Forelimb muscle (tissue), 1 donor: Measurements from ENCODE around the gene PRR30. TPM values are rescaled to one million over a fixed set of nuclear protein-coding genes. Genes with fewer than 3 reads are reported as not detected.
"Not testable (repeated sequence)": the region's sequence is repeated elsewhere in the genome, so short reads cannot be mapped to it uniquely, and the experiment has no call there.

Experiments used
- DNase-seq: peaks from one replicate; pipeline ENCODE4 v3.0.0-alpha.2; 2013; ENCODE audit warnings: low read depth
- polyA plus RNA-seq: library from polyadenylated mRNA; unstranded; fragments of 120-200 nt; gene quantifications from one replicate; pipeline ENCODE4 v1.2.1, GENCODE V29; 2013; ENCODE audit not compliant: insufficient read length

PRR30 gene
- polyA plus RNA-seq = not detected

DNA sequence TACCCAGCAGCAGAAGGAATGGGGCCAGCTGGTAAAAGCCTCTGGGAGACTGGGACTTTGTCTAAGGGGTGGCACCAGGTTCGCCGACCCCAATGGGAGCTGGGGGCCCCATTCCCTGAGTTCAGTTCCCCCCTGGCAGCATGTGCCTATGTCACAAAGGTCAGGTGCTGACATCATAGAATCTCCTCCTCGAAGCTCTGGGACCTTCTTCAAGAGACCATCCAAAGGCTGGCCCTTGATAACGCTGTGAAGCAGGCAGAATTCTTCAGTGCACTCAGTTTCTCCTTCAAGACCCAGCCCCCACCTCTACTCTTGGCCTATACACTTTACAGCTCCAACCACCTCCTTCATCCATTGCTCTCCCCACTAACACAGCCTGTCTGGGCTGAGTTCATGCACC is at the start of gene PRR30:
Gene PRR30 (minus strand): TSS at position 101 of the 400 bp plus-strand sequence. CDS start 1,081 bp downstream, outside the sequence.
- DNase-seq = no peak

DNA sequence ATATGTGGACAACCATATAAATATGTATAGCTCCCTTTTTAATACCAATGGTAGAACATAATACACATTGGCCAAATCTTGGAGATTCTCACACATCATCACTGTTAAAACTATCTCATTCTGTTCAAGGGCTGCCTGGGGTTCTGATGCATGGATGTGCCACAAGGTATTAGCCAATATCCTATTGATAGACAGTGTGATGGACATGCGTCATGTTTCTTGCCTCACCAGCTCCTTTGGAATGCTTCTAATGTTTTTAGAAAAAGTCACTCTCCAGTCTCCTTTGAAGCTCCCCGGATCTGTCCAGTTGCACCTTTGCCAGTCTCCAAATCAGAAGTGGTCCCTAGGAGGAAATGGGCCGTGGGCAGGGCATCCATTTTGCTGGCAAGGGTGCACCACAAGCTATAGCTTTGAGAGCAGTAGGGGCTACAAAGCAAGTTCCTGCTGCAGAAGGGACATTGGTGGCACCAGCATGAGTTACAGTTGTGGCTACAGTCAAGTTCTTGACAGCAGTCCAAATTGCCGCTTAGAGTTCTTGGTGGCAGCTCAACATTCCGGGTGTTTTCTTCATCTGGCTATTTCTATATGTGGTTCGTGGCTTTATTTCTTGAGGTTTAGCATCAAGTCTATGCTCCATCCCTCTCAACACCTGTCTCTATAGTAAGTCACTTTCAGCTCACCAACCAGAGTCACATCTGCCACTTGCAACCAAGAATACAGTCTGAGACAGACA is 47.6 kb upstream of the PRR30 start:
- no peak for DNase-seq

DNA sequence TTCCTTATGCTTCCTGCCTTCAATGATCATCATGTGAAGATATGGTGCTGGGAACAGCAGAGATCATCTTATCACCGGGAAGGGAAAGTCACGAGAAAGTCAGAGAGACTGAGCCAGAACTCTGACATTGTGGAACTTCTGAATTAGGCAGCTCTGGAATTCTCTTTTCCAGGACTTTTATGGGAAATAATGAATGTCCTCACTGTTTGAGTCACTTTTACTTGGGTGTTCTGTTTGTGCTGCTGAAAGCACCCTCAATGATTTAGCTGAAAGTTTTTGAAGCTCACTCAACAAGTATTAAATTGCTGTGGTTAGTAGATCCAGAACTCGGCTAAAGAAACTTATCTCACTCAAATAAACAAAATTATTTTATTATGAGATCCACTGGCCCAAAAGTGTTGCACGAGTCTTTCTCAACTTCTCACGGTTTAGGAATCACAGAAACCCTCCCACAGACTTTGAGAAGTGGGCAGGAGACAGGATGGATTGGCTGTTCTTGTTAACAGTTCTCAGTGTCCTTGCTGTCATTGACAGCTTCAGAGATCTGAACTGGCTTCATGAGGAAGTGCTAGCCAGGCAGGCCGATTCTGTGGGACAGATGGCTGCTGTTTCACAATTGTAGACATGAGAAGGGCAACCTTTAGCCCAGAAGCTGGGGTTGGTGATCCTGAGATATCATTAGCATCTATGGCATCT is 46.3 kb upstream of the PRR30 start:
- DNase-seq = no peak

DNA sequence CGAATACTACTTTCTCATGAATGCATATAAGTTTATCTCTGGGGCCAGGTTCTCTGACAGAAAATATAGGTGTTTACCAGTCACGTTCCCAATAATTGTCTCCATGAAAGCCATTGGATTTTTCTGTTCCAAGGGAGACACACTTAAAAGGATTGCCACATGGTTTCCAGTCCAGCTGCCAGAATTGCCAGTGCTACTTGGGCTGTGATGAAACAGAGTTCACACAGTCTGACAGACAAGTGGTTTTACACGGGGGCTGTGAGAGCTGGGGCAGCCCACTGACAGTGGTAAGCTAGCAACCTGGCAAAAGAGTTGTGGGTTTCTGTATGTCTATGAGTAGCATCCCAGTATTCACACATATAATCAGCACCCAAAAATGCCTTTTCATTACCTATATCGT is 44.9 kb upstream of the PRR30 start:
- no peak for DNase-seq

DNA sequence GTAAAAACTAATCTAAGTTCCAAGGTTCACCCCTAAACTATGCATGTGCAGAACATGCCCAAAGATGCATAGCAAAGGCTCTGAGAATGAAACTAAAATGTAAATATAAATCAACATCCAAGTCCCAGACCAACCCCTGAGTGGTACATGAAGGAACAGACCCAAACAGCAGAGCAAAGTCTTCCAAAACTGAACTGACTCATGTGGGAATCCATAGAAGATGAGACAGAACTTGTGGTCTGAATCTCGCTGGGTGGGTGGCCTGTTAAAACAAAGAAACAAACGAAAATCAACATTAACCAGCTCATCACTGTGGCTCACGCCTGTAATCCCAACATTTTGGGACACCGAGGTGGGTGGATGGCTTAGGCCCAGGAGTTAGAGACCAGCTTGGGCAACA is 43.1 kb upstream of the PRR30 start:
- DNase-seq = no peak

DNA sequence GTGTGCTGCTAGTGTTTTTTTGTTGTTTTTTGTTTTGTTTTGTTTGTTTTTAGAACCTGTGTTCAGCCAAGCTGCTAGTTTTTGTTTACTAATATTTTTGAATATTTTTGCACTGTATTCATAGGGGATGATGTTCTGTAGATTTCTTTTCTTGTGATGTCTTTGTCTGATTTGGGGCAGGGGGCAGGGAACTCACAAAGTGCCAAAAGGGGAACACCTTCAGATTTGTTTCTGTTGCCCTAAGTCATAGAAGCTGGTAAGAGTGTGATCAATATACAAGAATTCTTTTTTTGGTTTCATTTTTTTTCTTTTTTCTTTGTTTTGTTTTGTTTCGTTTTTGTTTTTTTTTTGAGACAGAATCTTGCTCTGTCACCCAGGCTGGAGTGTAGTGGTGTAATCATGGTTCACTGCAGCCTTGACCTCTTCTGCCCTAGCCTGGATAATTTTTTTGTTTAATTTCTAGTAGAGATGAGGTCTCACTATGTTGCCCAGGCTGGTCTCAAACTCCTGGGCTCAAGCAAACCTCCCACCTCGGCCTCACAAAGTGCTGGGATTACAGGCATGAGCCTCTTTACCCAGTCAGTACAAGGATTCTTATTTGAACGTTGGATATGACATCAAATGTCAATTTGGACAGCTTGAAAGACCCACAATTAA is 40.3 kb upstream of the PRR30 start:
- no peak for DNase-seq

DNA sequence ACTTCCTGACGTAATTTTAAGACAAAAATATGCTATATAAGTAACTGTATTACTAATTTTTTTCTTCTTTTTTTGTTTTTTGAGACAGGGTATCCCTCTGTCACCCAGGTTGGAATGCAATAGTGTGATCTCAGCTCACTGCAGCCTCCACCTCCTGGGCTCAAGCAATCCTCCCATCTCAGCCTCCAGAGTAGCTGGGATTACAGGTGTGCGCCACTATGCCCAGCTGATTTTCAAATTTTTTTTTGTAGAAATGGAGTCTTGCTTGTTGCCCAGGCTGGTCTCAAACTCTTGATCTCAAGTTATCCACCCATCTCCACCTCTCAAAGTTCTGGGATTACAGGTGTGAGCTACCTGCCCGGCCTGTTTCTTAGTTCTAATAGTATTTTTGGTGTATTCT is 39.3 kb upstream of the PRR30 start:
- DNase-seq = no peak

DNA sequence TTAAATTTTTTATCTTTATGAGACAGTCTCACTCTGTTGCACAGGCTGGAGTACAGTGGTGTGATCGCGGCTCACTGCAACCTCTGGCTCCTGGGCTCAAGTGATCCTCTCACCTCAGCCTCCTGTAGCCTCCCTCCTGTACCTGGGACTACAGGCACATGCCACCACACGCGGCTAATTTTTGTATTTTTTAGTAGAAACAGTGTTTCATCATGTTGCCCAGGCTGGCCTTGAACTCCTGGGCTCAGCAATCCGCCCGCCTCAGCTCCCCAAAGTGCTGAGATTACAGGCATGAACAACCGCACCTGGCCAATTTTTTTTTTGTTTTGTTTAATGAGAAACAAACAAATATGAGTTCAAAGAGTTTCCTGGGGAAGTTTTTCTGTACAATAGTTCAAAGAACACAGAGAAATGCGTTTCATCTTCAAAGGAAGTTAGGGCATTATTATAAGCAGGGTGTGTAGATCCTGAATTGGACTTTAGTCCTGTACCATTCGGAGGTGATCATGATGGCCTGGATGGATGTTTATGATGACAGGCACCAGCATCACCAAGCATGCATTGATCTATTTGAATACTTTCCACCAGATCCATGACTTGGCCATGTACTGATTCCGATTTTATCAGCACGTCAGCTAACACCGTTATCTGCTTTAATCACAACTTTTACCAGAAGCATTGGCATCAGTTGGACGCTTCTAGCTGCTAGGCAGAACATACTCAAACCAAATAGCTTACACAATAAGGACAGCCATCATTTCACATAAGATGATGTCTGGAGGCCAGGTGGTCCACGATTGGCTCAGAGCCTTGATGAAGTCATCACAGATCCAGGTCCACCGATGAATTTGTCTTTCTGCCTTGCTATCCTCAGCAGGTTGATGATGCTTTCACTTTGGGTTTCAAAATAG is 38.5 kb upstream of the PRR30 start:
- no peak for DNase-seq

DNA sequence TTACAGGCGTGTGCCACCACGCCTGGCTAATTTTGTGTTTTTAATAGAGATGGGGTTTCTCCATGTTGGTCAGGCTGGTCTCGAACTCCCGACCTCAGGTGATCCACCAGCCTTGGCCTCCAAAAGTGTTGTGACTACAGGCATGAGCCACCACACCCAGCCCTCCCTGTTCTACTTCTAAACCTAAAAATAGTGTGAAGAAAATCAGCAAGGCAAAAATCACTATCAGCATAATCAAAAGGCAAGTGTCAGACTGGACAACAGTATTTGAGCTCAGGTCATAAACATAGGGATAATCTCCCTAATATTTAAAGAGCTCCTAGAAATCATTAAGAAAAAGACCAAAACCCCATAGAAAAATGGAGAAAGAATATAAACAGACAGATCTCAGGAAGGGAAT is 36.6 kb upstream of the PRR30 start:
- DNase-seq = not testable (repeated sequence)

DNA sequence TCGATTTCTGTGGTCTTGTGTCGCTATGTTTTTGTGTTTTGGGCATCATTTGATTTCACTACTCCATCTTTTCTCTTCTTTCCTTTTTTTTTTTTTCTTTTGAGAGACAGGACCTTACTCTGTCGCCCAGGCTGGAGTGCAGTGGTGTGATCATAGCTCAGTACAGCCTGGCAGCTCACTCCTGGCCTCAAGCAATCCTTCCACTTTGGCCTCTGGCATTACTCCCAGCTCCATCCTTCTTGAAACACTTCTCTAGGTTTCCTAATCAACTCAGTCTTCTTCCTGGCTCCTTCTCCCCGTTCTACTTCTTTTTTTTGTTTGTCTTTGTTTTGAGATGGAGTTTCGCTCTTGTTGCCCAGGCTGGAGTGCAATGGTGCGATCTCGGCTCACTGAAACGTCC is 36.1 kb upstream of the PRR30 start:
- DNase-seq = no peak

DNA sequence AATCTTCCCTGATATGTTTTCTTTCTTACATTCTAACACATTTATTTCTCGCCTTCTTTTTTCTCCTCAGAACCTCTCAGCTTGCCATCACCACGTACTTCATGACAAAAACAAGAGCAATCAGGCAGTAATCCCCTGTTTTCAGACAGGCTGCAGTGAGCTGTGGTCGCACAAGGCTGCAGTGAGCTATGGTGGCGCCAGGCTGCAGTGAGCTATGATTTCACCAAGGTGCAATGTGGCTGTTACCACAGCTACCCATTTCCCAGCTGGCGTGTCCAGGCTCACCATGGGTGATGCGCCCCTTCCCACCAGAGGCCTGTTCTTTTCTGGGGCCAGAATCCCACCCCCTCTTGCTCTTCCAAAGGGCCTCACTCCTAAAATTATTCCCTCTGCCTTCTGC is 35.4 kb upstream of the PRR30 start:
- no peak for DNase-seq

DNA sequence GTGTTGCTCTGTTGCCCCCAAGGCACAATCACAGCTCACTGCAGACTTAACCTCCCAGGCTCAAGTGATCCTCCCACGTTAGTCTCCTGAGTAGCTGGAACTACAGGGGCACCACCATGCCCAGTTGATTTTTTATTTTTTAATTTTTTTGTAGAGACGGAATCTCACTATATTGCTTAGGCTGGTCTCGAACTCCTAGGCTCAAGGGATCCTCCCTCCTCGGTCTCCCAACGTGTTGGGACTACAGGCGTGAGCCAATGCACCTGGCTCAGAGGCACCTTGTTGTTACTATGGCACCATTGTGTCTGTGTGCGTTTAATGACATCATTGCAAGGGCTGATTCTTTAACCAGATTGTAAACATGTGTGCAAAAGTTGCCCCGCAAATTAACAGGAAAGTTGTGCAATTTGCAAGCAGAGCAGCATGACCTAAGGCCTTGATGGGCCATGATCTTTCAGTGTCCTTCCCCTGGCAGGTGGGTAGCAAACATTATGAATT is 32.2 kb upstream of the PRR30 start:
- no peak for DNase-seq

DNA sequence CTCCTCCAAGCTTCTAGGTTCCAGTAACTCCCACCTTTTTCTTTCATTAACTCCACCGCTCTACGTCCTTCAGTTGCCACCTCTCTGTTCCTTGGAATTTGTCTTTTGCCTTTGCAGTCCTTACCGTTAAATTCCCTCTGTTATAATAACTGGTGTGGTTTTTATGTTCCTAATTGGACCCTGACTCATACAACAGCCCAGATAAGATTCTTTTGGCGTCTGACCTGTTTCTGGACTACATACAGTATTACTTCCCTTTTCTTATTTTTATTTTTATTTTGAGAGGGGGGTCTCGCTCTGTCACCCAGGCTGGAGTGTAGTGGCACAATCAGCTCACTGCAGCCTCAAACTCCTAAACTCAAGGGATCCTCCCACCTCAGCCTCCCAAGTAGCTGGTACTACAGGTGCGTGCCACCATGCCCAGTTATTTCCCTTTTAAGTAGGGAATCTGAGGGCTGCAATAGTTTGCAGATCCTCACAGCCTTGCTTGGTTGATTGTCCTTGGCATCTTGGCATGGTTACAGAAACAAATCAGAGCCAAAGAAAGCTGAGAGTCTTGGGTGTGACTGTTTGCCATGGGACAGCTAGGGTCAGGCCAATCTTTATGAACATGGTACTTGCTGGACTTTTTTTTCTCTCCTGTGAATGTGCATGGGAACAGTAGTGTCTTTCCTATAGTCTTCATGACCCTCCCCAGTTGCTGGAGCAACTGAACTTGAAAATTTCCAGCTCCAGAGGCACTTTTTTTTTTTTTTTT is 31.5 kb upstream of the PRR30 start:
- DNase-seq = no peak

DNA sequence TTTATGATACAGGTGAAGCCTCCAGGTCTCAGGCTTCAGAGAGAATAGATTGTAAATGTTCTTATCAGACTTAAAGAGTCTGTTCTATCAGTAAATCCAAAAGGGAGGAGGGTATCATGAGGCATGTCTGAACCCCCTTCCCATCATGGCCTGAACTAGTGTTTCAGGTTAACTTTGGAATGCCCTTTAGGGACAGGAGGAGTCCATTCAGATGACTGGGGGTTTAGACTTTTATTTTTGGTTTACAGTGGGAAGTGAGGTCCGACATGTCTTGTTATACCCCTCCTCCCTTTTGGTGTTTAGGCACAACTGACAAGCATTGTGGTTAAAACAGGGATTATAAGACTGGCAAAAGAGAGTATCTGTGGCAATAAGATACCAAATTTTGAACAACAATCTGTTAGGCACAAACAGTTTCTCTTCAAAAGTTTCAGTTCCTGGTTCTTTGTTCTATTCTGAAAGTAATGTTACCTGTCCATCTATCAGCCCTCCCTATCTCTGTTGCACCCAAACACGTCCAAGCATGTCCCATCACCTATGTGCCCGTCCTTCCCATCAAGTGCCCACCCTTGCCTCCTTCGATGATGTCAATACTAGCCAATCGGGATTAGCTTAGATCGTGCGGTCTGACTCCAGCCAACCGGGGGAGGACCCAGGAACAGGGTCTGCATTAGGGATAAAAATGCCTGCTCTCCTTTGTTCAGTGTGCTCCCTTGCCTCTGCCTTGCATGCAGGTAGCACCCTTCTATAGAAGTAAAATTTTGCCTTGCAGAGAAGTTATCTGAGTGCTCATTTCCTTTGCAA is 26.0 kb upstream of the PRR30 start:
- DNase-seq = no peak

DNA sequence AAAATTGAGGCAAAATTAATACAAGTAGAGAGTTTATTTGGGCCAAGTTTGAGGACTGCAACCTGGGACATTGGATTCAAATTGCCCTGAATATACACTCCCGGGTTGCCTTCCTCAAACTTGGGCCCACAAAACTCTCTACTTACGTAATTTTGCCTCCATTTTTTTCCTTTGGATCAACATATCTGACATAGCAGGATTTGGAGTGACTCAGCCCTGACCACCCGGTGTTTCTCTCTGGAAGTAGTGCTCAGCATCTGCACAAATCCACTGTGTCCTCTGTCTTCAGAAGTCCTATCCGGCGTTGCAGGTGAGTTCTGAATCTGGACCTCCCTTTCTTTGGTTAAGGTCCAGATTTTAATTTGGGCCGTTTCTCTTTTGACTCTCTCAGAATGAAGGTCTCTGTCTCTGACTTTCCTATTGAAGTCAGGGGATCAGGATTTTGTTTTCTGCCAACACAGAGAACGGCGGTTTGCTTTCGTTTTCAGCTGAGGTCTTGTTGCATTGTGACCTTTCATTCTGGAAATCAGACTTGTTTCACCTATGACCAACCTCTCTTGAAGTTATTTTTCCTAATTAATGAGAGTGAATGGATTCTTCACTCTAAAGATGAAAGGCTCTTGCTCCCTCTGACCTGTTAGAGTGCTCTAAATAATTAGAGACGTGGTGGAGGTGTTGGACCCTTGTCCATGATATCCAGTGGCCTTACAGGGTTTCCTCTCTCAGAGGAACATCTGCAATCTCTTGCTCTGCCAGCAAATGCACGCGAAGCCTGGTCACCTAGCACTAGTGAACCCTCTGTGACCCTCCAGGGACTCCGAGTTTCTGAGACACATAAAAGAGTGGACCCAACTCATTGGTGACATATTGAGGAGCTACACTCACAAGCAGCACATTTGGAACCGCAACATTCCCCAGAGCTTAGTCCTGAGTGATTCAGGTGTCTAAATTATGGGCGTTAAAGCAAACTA is 23.2 kb upstream of the PRR30 start:
- DNase-seq = no peak

DNA sequence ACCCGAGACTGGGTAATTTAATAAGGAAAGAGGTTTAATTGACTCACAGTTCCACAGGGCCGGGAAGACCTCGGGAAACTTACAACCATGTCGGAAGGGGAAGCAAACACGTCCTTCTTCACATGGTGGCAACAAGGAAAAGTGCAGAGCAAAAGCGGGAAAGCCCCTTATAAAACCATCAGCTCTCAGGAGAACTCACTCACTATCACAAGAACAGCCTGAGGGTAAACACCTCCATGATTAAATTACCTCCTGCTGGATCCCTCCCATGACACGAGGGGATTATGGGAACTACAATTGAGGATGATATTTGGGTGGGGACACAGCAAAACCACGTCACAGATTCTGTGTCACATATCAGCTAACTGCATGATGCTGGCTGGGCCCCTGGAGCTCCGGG is 21.0 kb upstream of the PRR30 start:
- DNase-seq = no peak

DNA sequence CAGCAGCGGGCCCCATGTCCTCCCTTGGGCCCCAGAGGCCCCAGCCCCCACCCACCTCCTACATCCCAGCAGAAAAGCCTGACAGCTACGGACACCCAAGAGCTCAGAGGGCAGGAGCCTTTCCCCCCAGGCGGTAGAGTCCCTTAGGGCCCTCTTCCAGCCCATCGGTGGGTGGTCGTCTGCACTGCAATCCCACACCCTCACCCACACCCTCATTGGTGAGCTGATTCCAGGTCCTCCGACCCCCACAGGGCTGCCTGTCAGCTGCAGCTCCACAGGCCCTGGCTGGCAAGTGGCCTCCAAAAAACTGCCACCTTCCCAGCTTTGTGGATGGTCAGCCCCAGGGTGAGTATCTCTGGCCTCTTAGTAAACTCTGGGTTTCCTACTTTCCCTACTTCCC is 20.1 kb upstream of the PRR30 start:
- no peak for DNase-seq

DNA sequence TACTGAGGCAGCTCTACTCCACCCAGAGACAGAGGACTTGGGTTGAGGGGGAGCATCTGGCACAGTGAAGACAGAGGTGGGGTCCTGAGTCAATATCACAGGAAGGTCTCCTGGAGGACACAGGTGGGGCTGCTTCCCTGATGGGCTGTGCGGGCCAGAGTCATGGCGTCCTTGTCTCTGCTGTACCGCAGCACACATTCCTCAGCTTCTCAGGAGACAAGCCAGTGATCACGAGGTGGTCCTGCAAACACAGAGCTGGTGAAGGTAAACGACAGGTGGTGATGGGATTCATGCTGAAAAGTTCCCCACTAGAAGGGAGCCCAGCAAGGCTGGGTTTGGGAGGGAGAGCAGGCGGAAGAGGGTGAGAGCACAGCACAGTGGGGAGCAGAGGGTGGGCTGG is 19.3 kb upstream of the PRR30 start:
- no peak for DNase-seq

DNA sequence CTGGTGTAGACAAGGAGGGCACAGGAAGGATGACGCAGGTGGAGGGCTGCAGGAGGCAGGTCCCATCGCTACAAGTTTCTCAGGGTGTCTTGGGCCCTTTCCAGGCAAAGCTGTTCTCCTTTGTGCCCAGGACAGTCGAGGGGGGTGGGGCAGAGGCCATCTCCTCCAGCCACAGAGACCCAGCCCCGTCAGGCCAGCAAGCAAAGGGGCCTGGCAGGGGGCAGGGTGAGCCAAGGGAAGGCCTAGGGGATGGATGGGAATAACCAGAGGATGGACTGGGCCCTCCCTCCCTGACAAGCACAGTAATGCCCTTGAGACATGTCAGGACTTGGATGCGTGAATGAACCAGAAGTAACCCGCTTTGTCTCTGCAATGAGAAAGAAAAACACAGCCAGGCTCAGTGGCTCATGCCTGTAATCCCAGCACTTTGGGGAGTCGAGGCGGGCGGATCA is 15.9 kb upstream of the PRR30 start:
- DNase-seq = no peak
